NCI-H2107 treated with DMSO at 0.1 percent for 48 hours (cell line): ENCODE data around the gene ALPK1.
"Not testable (repeated sequence)": the region's sequence is repeated elsewhere in the genome, so short reads cannot be mapped to it uniquely, and the experiment has no call there.

ENCODE experiments used
- DNase-seq: peaks from one replicate; lab custom pipeline; 2025; ENCODE audit not compliant: unreplicated experiment; lab: John Stamatoyannopoulos, UW

Gene ALPK1

DNA sequence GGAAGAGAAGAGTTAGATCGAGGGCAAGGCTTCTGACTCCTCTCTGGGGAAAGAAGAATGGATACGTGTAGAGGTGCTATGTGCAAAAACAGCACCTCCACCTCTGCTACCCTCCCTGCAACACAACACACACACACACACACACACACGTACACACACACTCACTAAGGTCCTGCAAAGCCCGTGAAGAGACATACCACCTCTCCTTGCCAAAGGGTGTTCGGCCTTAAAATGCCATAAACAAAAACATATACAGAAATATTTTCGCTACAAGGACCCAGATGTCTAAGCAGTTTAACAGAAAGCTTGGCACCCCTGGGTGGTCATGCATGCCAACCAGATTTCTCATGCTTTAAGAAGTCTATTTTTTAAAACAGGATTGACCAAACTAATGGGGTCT is 13.0 kb upstream of the ALPK1 start:
- no peak for DNase-seq

- no peak for DNase-seq
These were observed 12.3 kb upstream of the ALPK1 start for GRCh38 chr4:112284662-112285411.

DNA sequence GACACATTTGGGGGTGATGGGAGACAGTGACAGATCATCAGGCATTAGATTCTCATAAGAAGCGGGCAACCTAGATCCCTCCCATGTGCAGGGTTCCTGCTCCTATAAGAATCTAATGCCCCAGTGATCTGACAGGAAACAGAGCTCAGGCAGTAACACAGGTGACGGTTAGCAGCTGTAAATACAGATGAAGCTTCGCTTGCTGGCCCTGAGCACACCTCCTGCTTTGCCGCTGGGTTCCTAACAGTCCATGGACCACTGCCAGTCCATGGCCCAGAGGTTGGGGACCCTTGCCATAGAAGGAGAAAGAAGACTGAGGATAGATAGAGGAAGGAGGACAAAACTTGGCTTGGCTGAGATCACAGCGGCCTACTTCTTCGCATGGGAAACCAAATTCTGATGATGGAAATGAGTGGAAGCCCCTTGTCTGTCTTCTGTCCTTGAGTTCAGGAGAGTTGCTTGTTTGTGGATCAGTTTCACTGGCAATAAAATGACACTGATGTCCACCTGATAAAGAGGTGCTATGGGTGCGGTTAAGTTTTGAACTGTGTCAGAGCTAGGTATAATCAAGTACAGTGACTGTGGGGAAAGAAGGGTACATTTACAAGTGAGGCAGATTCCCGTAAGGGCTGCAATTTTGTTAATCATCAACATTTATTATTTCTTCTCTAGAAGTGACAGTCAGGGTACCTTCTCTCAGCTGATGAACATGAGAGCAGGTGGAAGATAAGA is 9.7 kb upstream of the ALPK1 start:
- no peak for DNase-seq

DNA sequence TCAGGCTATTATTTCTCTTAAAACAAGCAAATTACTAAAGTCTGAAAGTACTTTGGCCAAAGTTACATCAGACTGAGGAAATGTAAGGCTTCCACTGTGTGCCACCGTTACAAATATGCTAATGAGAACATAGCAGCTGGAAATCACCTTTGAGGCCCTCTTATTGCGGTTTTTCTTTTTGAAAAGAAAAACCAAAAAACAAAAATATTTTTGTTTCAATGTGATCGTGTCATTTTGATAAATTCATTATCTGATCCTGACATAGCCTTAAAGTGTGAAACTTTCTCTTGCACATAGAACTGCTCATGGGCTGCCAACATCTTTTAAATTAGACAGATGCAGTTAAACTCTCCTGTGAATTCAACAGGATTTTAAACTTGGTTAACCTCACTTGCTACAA is 8.7 kb upstream of the ALPK1 start:
- no peak for DNase-seq

DNA sequence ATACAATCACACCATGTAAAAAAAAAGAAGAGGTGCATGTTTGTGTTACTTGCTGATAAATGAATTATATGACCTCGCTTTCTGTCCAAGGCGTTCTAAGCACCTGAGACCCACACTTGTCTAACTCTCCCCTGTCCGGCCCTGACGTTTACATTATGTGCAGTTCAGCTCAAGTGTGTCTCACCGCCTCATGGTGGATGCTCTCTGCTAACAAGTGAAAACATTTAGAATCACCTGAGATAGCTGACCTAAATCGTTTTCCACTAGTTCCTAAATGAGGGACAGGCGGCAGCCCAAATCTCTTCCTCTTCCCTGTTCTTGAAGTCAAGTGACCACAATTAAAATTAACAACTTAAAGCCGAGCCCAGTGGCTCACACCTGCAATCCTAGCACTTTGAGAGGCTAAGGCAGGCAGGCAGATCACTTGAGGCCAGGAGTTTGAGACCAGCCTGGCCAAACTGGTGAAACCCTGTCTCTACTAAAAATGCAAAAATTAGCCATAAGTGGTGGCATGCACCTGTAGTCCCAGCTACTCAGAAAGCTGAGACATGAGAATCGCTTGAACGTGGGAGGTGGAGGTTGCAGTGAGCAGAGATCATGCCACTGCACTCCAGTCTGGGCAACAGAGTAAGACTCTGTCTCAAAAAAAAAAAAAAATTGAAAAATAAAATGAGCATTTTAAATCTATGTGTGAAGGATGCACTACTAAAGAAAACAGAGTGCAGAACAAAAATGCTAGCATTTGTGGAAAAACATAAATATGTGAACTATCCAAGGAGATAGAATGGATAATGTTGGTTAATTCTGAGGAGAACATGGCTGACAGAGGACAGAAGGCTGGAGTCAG is 7.5 kb upstream of the ALPK1 start:
- no peak for DNase-seq

- no peak for DNase-seq
These were observed 6.8 kb upstream of the ALPK1 start for GRCh38 chr4:112290341-112290740.

DNA sequence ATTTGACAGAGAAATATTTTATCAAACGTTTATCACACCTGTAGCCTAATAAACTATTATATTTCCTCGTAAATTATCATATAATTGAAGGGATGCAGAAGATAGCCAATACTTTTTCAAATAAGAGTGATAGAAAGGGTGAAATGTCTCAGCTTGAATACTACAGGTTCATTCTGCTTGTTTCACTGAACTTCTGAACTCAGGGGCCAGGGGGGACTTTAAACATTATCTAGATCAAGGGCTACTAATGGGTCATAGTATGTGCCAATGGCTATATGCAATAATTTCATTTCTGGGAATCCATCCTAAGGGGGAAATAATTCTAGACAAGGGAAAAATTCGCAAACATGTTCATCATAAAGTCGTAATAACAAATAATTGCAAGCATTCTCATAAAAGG is 2.6 kb downstream of the ALPK1 start:
- DNase-seq = no peak

DNA sequence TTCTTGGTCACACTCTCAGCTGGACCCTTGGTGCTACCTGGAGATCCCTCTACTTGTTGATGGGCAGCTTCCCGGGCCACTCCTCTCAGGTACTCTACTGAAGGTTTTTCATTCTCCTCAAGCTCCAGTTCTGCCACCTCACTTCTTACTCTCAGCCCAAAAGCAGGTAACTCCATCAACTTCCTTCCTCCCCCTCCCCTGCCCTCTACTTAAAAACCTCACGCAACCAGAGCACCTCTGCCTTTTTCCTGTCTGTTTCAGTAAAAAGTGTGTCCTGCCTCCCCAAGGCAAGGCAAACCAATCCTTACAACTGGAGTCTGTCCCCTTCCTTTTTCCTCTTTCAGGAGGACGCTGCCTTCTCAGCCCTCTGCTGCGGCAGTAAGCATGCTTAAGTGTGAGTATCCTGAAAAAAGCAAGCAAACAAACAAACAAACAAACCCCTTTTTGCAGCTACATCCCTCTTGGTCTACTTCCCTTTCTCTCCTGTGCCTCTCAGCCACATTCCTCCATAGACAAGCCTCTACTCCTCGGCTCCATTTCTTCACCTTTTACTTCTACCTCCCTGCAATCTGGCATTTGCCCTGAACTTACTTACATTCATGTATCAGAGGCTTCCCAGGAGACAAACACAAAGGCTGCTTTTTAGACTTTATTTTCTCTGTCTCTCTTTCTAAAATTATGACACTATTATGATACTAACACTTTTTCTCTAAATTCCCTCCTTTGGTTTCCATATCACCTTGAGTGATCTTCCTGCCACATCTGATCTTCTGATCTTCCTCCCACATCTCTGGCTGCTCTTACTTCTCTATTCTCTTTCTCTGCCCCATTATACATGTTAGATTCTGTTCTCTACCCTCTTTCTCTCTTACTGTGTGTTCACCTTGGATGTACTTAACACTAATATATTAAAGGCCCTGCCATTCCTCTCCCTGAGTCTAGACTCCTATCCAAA is 5.4 kb downstream of the ALPK1 start:
- no peak for DNase-seq

DNA sequence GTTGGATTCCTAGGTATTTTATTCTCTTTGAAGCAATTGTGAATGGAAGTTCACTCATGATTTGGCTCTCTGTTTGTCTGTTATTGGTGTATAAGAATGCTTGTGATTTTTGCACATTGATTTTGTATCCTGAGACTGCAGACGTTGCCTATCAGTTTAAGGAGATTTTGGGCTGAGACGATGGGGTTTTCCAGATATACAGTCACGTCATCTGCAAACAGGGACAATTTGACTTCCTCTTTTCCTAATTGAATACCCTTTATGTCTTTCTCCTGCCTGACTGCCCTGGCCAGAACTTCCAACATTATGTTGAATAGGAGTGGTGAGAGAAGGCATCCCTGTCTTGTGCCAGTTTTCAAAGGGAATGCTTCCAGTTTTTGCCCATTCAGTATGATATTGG is 8.3 kb downstream of the ALPK1 start:
- DNase-seq = not testable (repeated sequence)

DNA sequence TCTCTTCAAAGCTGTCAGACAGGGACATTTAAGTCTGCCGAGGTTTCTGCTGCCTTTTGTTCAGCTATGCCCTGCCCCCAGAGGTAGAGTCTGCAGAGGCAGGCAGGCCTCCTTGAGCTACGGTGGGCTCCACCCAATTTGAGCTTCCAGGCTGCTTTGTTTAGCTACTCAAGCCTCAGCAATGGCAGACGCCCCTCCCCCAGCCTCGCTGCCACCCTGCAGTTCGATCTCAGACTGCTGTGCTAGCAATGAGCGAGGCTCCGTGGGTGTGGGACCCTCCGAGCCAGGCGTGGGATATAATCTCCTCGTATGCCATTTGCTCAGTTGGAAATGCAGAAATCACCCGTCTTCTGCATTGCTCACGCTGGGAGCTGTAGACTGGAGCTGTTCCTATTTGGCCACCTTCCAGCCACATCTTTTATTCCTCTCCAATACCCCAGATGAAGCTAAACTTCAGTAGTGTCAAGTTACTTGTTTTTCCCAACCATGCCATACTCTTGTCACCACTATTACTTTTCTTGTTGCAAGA is 12.2 kb downstream of the ALPK1 start:
- DNase-seq = peak; percentile 36

DNA sequence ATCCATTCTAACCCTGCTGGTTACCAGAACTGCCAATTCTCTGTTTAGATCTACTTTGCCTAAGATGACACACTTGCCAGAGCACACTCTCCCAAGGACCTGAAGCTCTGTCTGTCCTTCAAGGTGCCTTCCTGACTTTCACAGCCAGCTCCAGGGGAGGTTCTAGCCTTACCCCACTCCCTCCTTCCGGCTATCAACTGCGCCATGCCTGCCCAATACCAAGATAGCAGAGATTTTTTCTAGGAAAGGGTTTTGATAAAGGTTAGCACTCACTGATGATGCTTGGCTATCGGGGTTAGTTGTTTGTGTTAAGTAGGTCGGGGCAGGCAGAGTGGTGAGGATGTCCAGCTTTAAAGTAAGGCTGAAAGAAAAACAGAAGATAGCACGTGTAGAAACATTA is 14.3 kb downstream of the ALPK1 start:
- DNase-seq = no peak

- DNase-seq = no peak
These were observed 15.6 kb downstream of the ALPK1 start for GRCh38 chr4:112312610-112313239.

DNA sequence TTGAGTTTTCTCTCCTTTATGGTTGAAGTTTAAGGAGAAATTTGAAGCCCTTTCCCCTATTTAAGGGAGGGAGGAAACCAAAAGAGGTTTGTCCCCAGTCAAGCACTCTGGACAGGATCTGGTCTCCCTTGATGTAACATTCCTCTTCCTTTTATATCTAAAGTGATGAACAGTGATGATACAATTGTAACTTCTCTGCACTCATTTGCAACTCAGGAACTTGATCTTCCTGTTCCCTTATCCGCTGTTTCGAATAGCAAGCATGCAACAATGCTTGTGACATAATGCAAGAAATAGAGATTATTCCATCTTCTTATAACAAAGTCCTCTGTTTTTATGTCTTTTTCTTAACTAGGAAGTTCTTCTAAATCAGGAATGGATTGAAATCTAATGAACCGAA is 18.3 kb downstream of the ALPK1 start:
- DNase-seq = no peak

DNA sequence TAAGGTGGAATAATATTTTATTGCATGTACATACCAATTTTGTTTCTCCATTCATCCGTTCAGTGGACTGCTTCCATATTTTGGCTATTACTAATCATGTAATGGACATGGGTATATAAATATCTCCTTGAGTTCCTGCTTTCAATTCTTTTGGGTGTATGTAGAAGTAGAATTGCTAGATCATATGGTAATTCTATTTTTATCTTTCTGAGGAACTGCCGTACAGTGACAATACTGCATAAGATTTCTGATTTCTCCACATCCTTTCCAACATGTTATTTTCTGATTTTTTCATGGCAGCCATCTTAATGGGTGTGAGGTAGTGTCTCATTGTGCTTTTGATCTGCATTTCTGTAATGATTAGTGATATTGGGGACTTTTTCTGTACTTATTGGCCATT is 19.2 kb downstream of the ALPK1 start:
- no peak for DNase-seq

DNA sequence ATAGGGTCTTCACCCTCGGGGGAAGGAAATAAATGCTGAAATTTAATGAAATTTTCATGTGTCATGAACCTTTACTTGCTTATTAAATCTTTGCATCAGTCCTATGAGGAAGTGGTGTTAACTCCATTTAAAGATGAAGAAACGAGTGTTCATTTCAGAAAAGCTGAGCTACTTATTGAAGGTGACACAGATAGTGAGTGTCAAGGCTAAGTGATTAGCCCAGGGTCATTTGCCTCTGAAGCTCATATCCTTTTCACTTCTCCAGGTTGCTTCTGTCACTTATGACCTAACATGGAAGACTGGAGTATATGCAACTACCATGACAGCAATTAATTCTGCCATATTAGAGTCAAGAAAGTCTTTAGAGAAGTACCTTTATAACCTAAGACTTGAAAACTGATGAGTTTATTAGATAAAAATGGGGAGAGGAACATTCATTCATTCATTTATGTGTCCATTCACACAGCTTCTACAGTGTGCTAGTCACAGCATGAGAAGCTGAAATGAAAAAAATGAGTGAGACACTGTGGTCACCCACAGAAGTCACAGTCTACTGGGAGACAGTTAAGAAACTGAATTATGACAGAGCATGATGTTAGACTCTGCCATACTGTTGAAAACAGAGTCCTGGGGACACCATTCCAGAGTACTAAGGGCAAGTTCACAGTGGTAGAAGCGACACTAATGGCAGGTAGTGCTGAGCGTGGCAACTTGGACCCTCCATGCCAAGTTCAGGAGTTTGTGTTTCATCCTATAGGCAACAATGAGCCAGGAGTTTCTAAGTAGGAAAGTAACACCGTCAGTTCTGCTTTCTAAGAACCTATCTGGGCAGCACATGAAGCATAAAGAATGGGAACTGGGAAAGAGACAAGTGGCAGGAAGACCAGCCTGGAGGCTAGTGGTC is 21.3 kb downstream of the ALPK1 start:
- no peak for DNase-seq

- no peak for DNase-seq
These were observed 24.9 kb downstream of the ALPK1 start for GRCh38 chr4:112321776-112322684.

DNA sequence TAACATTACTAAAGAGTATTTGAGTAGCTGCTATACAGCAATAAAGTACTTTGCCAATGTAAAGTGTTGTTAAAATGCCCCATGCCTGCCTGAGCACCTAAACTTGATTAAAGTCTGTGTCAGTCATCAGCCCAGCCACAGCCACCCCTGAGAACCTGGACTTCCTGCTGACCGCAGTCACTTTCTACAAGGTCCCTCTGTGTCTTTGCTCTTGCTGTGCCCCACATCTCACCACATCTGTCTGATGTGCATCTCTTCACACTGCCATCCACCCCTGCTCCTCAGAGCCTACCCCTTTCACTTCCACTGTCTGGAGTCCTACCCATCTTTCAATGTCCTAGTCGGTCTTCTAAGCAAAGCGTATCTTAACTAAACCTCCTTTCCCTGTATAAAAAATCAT is 25.7 kb downstream of the ALPK1 start:
- no peak for DNase-seq

DNA sequence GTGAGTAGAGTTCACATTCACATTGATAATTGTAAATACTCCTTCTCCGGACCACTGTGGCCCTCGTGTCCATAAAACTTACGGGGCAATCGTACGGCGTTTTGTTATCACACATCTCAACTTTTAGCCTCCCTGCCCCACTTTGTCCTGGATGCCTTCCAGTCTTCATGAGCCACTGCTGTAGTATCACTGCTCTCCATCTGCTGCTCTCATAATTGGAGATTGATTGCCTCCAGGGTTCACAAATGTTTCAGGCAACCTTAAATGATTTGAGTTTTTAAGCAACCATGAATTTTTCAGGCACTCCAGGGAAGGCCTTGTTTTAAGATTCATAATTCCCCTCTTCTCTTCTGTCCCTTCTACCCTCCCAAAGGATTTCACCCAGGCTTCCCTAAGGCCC is 28.4 kb downstream of the ALPK1 start:
- no peak for DNase-seq
